K562 (cell line): ENCODE data around the gene H2AZ2. TPM values are rescaled to one million over a fixed set of nuclear protein-coding genes. Genes with fewer than 3 reads are reported as not detected.

ENCODE experiments used
- CEBPZ ChIP-seq: fragments of 150-350 bp; IDR thresholded peaks from 2 replicates; pipeline ENCODE4 v1.6.1; 2014; ENCODE audit warnings: low read depth, mild to moderate bottlenecking, low read length, borderline replicate concordance
- ERF ChIP-seq: fragments of 450-650 bp; formaldehyde crosslinking; IDR thresholded peaks from 2 replicates; pipeline ENCODE4 v1.4.0; 2020; ENCODE audit warnings: mild to moderate bottlenecking, mixed read lengths
- ESRRA ChIP-seq: fragments of 450-650 bp; IDR thresholded peaks from 2 replicates; pipeline ENCODE4 v1.6.1; 2014; ENCODE audit warnings: low read depth, mild to moderate bottlenecking, moderate library complexity, borderline replicate concordance
- GABPB1 ChIP-seq: sonication (generic); formaldehyde crosslinking; IDR thresholded peaks from 2 replicates; pipeline ENCODE4 v1.8.0; 2022; ENCODE audit warnings: mild to moderate bottlenecking, missing genetic modification reagents
- HDAC3 ChIP-seq: fragments of 450-650 bp; IDR thresholded peaks from 2 replicates; pipeline ENCODE4 v1.6.1; 2018; ENCODE audit warnings: borderline replicate concordance, mild to moderate bottlenecking, moderate library complexity; ENCODE audit not compliant: partially characterized antibody
- JUNB ChIP-seq: fragments of 450-650 bp; formaldehyde crosslinking; conservative IDR thresholded peaks from 2 replicates; pipeline ENCODE4 v1.4.0; 2020; ENCODE audit warnings: mild to moderate bottlenecking
- KLF16 ChIP-seq: IDR thresholded peaks from 2 replicates; pipeline ENCODE4 v1.6.1; 2016; ENCODE audit warnings: antibody characterized with exemption
- LEF1 ChIP-seq: fragments of 450-650 bp; IDR thresholded peaks from 2 replicates; pipeline ENCODE4 v1.6.1; 2016; ENCODE audit warnings: mild to moderate bottlenecking
- MCM3 ChIP-seq: fragments of 450-650 bp; IDR thresholded peaks from 2 replicates; pipeline ENCODE4 v1.6.1; 2016
- MECOM ChIP-seq: fragments of 250-450 bp; sonication (Bioruptor Pico); IDR thresholded peaks from 2 replicates; pipeline ENCODE4 v1.8.0; 2022; ENCODE audit warnings: inconsistent platforms
- MEF2A ChIP-seq: IDR thresholded peaks from 2 replicates; pipeline ENCODE4 v1.6.1; 2011; ENCODE audit warnings: low read depth, mild to moderate bottlenecking, low read length, moderate library complexity; ENCODE audit not compliant: control insufficient read depth
- MTA3 ChIP-seq: fragments of 450-650 bp; formaldehyde crosslinking; IDR thresholded peaks from 2 replicates; pipeline ENCODE4 v1.6.1; 2017; ENCODE audit warnings: mild to moderate bottlenecking, borderline replicate concordance
- NR0B1 ChIP-seq: fragments of 450-650 bp; IDR thresholded peaks from one replicate; pipeline ENCODE4 v1.6.1; 2018; ENCODE audit warnings: mild to moderate bottlenecking, moderate library complexity; ENCODE audit not compliant: partially characterized antibody
- SIRT6 ChIP-seq: IDR thresholded peaks from one replicate; pipeline ENCODE4 v1.6.1; 2012; ENCODE audit warnings: low read depth, mild to moderate bottlenecking, control low read depth, inconsistent platforms, low read length, moderate library complexity
- SMC3 ChIP-seq: conservative IDR thresholded peaks from 2 replicates; pipeline ENCODE4 v1.6.1; 2011; ENCODE audit warnings: low read depth, low read length, improper control_type of control experiment; ENCODE audit not compliant: insufficient read depth
- SP2 ChIP-seq: IDR thresholded peaks from 2 replicates; pipeline ENCODE4 v1.6.1; 2011; ENCODE audit warnings: mild to moderate bottlenecking, low read depth, low read length, moderate library complexity; ENCODE audit not compliant: poor library complexity, severe bottlenecking; ENCODE audit errors: extremely low read depth
- TCF3 ChIP-seq: sonication (generic); formaldehyde crosslinking; IDR thresholded peaks from 2 replicates; pipeline ENCODE4 v1.4.0; 2020; ENCODE audit warnings: mild to moderate bottlenecking, missing genetic modification reagents
- U2AF1 ChIP-seq: fragments of 200-400 bp; formaldehyde crosslinking; optimal IDR thresholded peaks from 2 replicates; pipeline ENCODE3; 2017; ENCODE audit warnings: mild to moderate bottlenecking, low read depth, low read length, moderate library complexity
- ZBTB1 ChIP-seq: sonication (generic); formaldehyde crosslinking; IDR thresholded peaks from 2 replicates; pipeline ENCODE4 v1.8.1; 2023; ENCODE audit warnings: missing genetic modification reagents, low read depth, mild to moderate bottlenecking, borderline replicate concordance
- ZNF263 ChIP-seq: sonication (generic); formaldehyde crosslinking; IDR thresholded peaks from 2 replicates; pipeline ENCODE4 v1.8.0; 2022; ENCODE audit warnings: mild to moderate bottlenecking, missing genetic modification reagents, borderline replicate concordance
- ZNF644 ChIP-seq: fragments of 200-800 bp; sonication (Bioruptor generic); IDR thresholded peaks from 2 replicates; pipeline ENCODE4 v1.6.1; 2016; ENCODE audit warnings: low read depth, missing genetic modification characterization, missing compliant biosample characterization
- ZNF695 ChIP-seq: fragments of 450-650 bp; formaldehyde crosslinking; IDR thresholded peaks from 2 replicates; pipeline ENCODE4 v1.4.0; 2020; ENCODE audit warnings: mild to moderate bottlenecking, moderate library complexity
- ZNF764 ChIP-seq: fragments of 250-450 bp; sonication (Bioruptor Pico); IDR thresholded peaks from 2 replicates; pipeline ENCODE4 v1.4.0; 2020; ENCODE audit warnings: low read depth, mild to moderate bottlenecking, moderate library complexity
- ZNF780A ChIP-seq: fragments of 250-450 bp; sonication (Bioruptor Pico); IDR thresholded peaks from 2 replicates; pipeline ENCODE4 v1.5.0; 2021; ENCODE audit warnings: mild to moderate bottlenecking
- polyA plus RNA-seq, 8 experiments: library from polyadenylated mRNA; depleted of rRNA in 4 of 8; stranded (reverse) in 5 of 8; unstranded in 3 of 8; fragments of >200 nt; fragmentation: Nextera tagmentation in 2 of 8; fragmentation: Illumina TruSeq in 1 of 8; extraction: Ambion mirVana in 2 of 8; extraction: Trizol in 1 of 8; gene quantifications; 2 replicates each; pipeline versions ENCODE4 v1.2.1 to v1.2.3, GENCODE V29; 2011 to 2014; ENCODE audit warnings: inconsistent platforms in 1 of 8, missing spikeins in 1 of 8
- total RNA-seq, 7 experiments: library from RNA; depleted of rRNA in 6 of 7; stranded (reverse); fragments of >200 nt in 6 of 7; fragmentation: Illumina TruSeq in 2 of 7; extraction: Trizol in 2 of 7; gene quantifications; 2 replicates each; pipeline versions ENCODE4 v1.2.1 to v1.2.3, GENCODE V29; 2011 to 2021; ENCODE audit warnings: low replicate concordance in 1 of 7

Gene H2AZ2
- total and polyA plus RNA-seq, 9 of the 15 experiments (the other 6 are each of a cell fraction or from before 2014, with no cell fraction given): 105 to 382 (median 286) TPM

GRCh38 chr7:44885394-44886317 lies 37.8 kb upstream of the H2AZ2 start, which contains the start of gene PURB (continued):
- no peak; the same call in 1 of the 2 replicates for TF ChIP-seq ZBTB1 (CRISPR knock-in tag)
- TF ChIP-seq MCM3: no peak
- peak; percentile 71; the same call in 1 of the 2 replicates for TF ChIP-seq MTA3
- TF ChIP-seq ZNF764 (CRISPR knock-in tag): peak; percentile 41; the same call in 1 of the 2 replicates
- peak; percentile 21 for TF ChIP-seq HDAC3
- peak; percentile 55 for TF ChIP-seq LEF1
- peak; percentile 24 for TF ChIP-seq SP2
- TF ChIP-seq MECOM (CRISPR knock-in tag): no peak
- TF ChIP-seq CEBPZ: 0 out of 2 replicates have a peak, but pooled peaks have one; percentile 17
- TF ChIP-seq ZNF263 (CRISPR knock-in tag): no peak; the same call in 1 of the 2 replicates
- TF ChIP-seq U2AF1: no peak
- TF ChIP-seq ERF (CRISPR knock-in tag): peak; percentile 31; the same call in 1 of the 2 replicates
- no peak for TF ChIP-seq MEF2A
- TF ChIP-seq TCF3: peak; percentile 43; the same call in 1 of the 2 replicates
- no peak for TF ChIP-seq ZNF695 (CRISPR knock-in tag)
- TF ChIP-seq ESRRA: peak; percentile 82; the same call in 1 of the 2 replicates
- TF ChIP-seq KLF16: peak; percentile 65; the same call in 1 of the 2 replicates
- peak; percentile 73 for TF ChIP-seq JUNB (CRISPR knock-in tag)
- 0 out of 2 replicates have a peak, but pooled peaks have one; percentile 12 for TF ChIP-seq SMC3
- no peak for TF ChIP-seq ZNF780A
- peak; percentile 33; the same call in 1 of the 2 replicates for TF ChIP-seq ZNF644 (tag)
- TF ChIP-seq SIRT6: no peak
- TF ChIP-seq GABPB1 (CRISPR knock-in tag): peak; percentile 96
- no peak for TF ChIP-seq NR0B1
